GM12892 (cell line): ENCODE measurements around the gene HDAC8.

Experiments
- POLR2AphosphoS5 ChIP-seq: IDR thresholded peaks from 2 replicates; pipeline ENCODE4 v1.6.1; 2011; ENCODE audit warnings: low read depth, low read length, control low read depth
- TAF1 ChIP-seq: IDR thresholded peaks from 2 replicates; pipeline ENCODE4 v1.6.1; 2011; ENCODE audit warnings: low read depth, mild to moderate bottlenecking, control low read depth, low read length, borderline replicate concordance

DNA sequence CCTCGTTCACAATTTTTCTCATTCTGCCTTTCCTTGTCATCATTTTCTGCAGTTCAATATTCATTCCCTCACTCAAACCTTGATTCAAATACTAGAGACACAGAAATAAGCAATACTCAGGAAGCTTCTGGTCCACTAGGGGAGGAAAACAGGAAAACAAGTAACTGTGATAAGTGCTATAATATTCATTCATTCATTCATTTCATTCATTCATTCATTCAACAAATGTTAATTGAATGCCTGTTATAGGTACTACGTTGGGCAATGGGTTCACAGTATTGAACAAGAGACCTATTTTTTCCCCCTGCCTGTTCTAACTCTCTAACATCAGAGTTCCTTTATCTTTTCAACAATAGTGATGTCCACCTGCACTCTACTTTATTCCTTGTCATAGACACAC, 104.0 kb downstream of the HDAC8 start:
- TF ChIP-seq TAF1 (no peak), POLR2AphosphoS5 (no peak)
